ENCODE results near the gene CAPN11. TPM values are rescaled to one million over a fixed set of nuclear protein-coding genes. Genes with fewer than 3 reads are reported as not detected.

Gene CAPN11
- total RNA-seq, 1 experiment from 2014 or later = not detected

- TF ChIP-seq POLR2AphosphoS5 (IDR thresholded peaks at IDR 0.05; ENCODE audit: low read depth, low read length) = no peak
- TF ChIP-seq EZH2phosphoT487 (IDR thresholded peaks at IDR 0.05; ENCODE audit: borderline replicate concordance) = no peak
- no peak for TF ChIP-seq SIN3A (IDR thresholded peaks at IDR 0.05; ENCODE audit: low read depth)
- Histone ChIP-seq H3K27me3 (ENCODE audit: insufficient read depth, low read length) (no peaks in the 10 kb centered on the region), H3K79me2 (ENCODE audit: insufficient read depth, low read length) (no peaks in the 10 kb centered on the region), H4K20me1 (ENCODE audit: insufficient read depth) (no peaks in the 10 kb centered on the region), H3K4me2 (ENCODE audit: low read length) (no peak overlapping the region), H2AFZ (ENCODE audit: low read depth, low read length, poor library complexity, severe bottlenecking) (no peak overlapping the region), H3K9ac (ENCODE audit: low read length) (no peak overlapping the region), H3K27ac (ENCODE audit: low read depth, low read length) (no peak overlapping the region), H3K36me3 (ENCODE audit: control insufficient read depth in 1 of 2, insufficient read depth in 2 of 2, low read length in 2 of 2) (peaks cover 20 to 22% of the 10 kb centered on the region in 2 experiments; a peak in 3 of 4 replicates), H3K4me1 (ENCODE audit: control insufficient read depth in 1 of 2, insufficient read depth in 2 of 2, low read length in 2 of 2) (peaks cover 0 to 6% of the 10 kb centered on the region in 2 experiments; a peak in 1 of 4 replicates), H3K9me2 (ENCODE audit: insufficient read depth) (no peaks in the 10 kb centered on the region), H3K9me3 (ENCODE audit: control insufficient read depth in 1 of 2, insufficient read depth in 1 of 2, low read depth in 1 of 2, low read length in 2 of 2) (no peaks in the 10 kb centered on the region), H3K4me3 (replicated peaks in 1 of 2; ENCODE audit: low read depth in 1 of 2, low read length in 2 of 2) (no peak overlapping the region)
- intact Hi-C loops (cut with micrococcal nuclease) = no loop called here
- ChIA-PET CTCF (no interaction called here), POLR2A (no interaction called here), RAD21 (ENCODE audit: low non-redundant PET in 1 of 2, low total read pairs in 2 of 2, uncharacterized antibody in 2 of 2, unreplicated experiment in 2 of 2) (no interaction called here)
- ATAC-seq = no peak
- DNase-seq (ENCODE audit: low read depth, low spot score) = no peak
- BruUV-seq (replicated peaks) = no TSS peak
These were observed 10.3 kb upstream of the CAPN11 start for GRCh38 chr6:44148306-44148705.

- POLR2A ChIA-PET = no interaction called here
- intact Hi-C loops (cut with micrococcal nuclease) = no loop called here
- RAD21 ChIA-PET (ENCODE audit: low non-redundant PET in 1 of 2, low total read pairs in 2 of 2, uncharacterized antibody in 2 of 2, unreplicated experiment in 2 of 2) = no interaction called here
- H3K9me2 ChIP-seq (ENCODE audit: insufficient read depth) = no peaks in the 10 kb centered on the region
- H4K20me1 ChIP-seq (ENCODE audit: insufficient read depth) = no peaks in the 10 kb centered on the region
- DNase-seq (ENCODE audit: low read depth, low spot score) (no peak), ATAC-seq (no peak)
- no peak overlapping the region for H3K4me3 ChIP-seq (replicated peaks in 1 of 2; ENCODE audit: low read depth in 1 of 2, low read length in 2 of 2)
- no peak overlapping the region for H3K9ac ChIP-seq (ENCODE audit: low read length)
- peaks cover 0 to 6% of the 10 kb centered on the region in 2 experiments; a peak in 1 of 4 replicates for H3K4me1 ChIP-seq (ENCODE audit: control insufficient read depth in 1 of 2, insufficient read depth in 2 of 2, low read length in 2 of 2)
- BruUV-seq (replicated peaks) = no TSS peak
- H3K27me3 ChIP-seq (ENCODE audit: insufficient read depth, low read length) = no peaks in the 10 kb centered on the region
- peaks cover 15 to 17% of the 10 kb centered on the region in 2 experiments; a peak in 3 of 4 replicates for H3K36me3 ChIP-seq (ENCODE audit: control insufficient read depth in 1 of 2, insufficient read depth in 2 of 2, low read length in 2 of 2)
- no peak overlapping the region for H3K4me2 ChIP-seq (ENCODE audit: low read length)
- no peak overlapping the region for H2AFZ ChIP-seq (ENCODE audit: low read depth, low read length, poor library complexity, severe bottlenecking)
- H3K27ac ChIP-seq (ENCODE audit: low read depth, low read length) = no peak overlapping the region
- CTCF ChIA-PET = no interaction called here
- no peaks in the 10 kb centered on the region for H3K79me2 ChIP-seq (ENCODE audit: insufficient read depth, low read length)
- H3K9me3 ChIP-seq (ENCODE audit: control insufficient read depth in 1 of 2, insufficient read depth in 1 of 2, low read depth in 1 of 2, low read length in 2 of 2) = no peaks in the 10 kb centered on the region
- TF ChIP-seq ZFX (IDR thresholded peaks at IDR 0.05) (no peak), ATF3 (IDR thresholded peaks at IDR 0.05) (no peak), JUND (IDR thresholded peaks at IDR 0.05) (no peak), RAD21 (IDR thresholded peaks at IDR 0.05; ENCODE audit: low read depth) (no peak), EGR1 (IDR thresholded peaks at IDR 0.05; ENCODE audit: low read depth) (no peak), ZBTB33 (IDR thresholded peaks at IDR 0.05; ENCODE audit: extremely low read depth, insufficient replicate concordance, low read length) (no peak), SRF (IDR thresholded peaks at IDR 0.05; ENCODE audit: low read depth) (no peak), SIN3A (IDR thresholded peaks at IDR 0.05; ENCODE audit: low read depth) (no peak), FOSL1 (IDR thresholded peaks at IDR 0.05; ENCODE audit: low read depth) (no peak), EZH2phosphoT487 (IDR thresholded peaks at IDR 0.05; ENCODE audit: borderline replicate concordance) (no peak), REST (IDR thresholded peaks at IDR 0.05; ENCODE audit: low read depth) (no peak), ZNF274 (IDR thresholded peaks at IDR 0.05; ENCODE audit: low read depth, low read length) (no peak), ELF1 (IDR thresholded peaks at IDR 0.05; ENCODE audit: borderline replicate concordance, low read depth) (no peak)
These were observed 9.1 kb upstream of the CAPN11 start for GRCh38 chr6:44149369-44150012.

Data from HCT116 (cell line).